Activated T-cell treated with anti-CD3 and anti-CD28 coated beads, Interleukin-2, amount 50 U/mL, for 48 hours (primary cell): Measurements from ENCODE around the gene PCARE.
A peak's percentile ranks its signal among the peaks of the same experiment; 100 is the strongest.
"Not testable (repeated sequence)": the region's sequence is repeated elsewhere in the genome, so short reads cannot be mapped to it uniquely, and the experiment has no call there.

Experiments used
- DNase-seq, 2 experiments: peaks; one replicate each; pipeline ENCODE4 v3.0.0-alpha.2; 2020

PCARE gene

GRCh38 chr2:29090311-29090710 is 16.0 kb upstream of the PCARE start:
- DNase-seq: not testable (repeated sequence)

DNA sequence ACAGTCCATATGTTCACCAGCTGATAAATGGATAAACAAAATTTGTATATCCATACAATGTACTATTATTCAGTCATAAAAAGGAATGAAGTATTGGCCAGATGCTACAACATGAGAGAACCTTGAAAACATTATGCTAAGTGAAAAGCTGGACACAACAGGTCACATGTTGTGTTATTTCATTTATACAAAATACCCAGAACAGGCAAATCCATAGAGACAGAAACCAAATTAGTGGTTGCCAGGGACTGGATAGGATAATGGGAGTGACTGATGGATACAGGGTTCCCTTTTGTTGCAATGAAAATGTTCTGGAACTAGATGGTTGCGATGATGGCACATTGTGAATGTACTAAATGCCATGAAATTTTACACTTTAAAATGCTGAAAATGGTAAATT is 10.2 kb upstream of the PCARE start:
- no peak for DNase-seq

GRCh38 chr2:29082804-29083495 is 8.6 kb upstream of the PCARE start:
- DNase-seq: no peak

GRCh38 chr2:29080886-29081743 is 6.8 kb upstream of the PCARE start:
- no peak for DNase-seq

GRCh38 chr2:29079887-29080286 is 5.6 kb upstream of the PCARE start:
- DNase-seq: no peak

DNA sequence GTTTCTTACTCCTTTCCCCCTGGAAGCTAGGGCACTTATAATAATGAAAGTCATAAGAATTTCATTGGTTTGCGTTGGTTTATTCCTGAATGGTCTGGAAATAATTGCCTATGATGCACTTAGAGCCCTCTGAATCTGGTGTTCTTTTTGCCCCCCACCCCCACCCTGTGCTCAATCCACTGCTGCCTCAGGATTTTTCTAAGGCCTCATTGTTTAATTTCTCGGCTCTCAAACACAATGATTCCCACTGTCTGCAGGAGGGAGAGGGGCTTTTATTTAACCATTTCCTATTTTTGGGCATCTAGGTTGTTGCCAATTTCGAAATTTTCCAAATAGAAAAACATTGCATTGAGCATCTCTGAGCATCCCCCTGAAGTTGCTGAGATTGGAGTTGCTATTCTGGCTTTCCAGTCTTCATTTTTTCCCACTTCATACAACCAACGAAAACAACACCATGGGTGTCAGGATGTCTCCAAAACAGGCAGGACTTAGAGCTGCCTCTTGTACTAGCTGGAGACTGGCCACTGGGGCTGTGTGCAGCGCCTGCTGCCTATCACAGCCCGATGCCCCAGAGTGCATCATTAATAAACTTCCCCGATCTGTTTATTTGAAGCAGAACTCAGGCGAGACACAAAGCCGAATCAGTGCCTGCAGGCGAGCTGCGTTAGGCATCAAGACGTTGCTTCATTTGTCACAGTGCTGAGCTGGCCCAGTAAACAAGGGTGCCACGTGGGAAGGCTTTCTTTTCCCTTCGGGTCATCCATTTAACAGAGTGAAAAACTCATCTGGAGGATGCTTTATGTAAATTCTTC is 1.8 kb upstream of the PCARE start:
- DNase-seq: no peak

- peak in 1 of 2 experiments; percentile 2 for DNase-seq
Measured at GRCh38 chr2:29073933-29074332, 390 bp downstream of the PCARE start.

GRCh38 chr2:29072971-29073725 is 1.2 kb downstream of the PCARE start:
- DNase-seq: no peak

DNA sequence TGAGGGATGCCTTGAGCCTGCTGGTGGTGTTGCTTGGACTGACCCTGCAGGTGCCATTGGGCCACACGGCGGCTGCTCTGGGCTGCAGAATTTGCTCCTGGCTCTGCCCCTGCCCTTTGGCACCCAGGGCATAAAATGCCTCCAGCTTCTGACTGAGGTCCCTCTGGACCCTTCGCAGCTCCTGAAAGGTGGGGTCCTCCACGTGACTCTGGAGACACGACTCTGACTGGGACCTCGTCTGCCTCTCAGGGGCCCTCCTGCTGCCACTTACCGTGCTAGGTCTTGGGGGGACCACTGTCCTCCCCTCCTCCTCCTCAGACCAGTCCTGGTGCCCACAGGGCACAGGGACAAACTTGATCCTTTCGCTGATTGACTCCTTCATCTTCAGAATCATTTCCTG is 2.1 kb downstream of the PCARE start:
- no peak for DNase-seq

- DNase-seq: peak in 1 of 2 experiments; percentile 5
Measured at GRCh38 chr2:29071032-29071975, 3.0 kb downstream of the PCARE start.

DNA sequence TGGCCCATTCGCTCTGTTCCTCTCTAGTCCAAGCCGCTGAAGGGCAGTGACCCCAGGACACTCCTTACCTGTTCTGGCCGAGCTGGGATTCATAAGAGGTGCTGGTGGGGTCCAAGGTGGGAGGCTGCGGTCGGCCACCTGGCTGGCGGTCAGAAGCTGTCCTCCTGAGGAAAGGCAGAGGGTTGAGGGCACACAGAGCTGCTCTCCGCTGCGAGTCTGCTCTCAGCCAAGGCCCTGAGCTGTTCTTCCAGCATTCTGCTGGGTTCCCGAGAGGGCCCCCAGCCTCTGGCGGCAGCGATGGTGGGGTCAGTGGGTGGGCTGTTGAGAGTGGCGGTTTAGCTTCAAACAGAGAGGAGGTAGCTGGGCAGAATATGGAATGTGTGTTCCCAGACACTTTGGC is 3.8 kb downstream of the PCARE start:
- peak in 1 of 2 experiments; percentile 9 for DNase-seq

DNA sequence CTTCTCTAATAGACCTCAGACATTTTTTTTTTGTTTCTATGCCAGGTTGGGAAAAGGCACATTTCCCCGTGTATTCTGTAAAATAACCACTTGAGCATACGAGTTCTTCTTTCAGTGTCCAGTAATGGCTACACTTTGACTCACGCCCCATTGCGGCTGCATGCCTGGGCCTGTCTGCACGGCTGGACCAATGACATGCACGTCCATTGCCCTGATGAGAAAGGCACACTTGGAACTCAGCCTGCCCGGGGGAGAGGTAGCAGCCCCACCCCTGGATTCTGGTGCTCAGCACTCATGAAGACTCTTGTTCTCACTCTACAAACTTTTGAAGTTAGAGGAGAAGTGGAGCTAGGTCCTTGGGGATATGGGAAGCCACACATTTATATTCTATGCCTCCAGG is 5.8 kb downstream of the PCARE start:
- DNase-seq: peak in 1 of 2 experiments; percentile 2

DNA sequence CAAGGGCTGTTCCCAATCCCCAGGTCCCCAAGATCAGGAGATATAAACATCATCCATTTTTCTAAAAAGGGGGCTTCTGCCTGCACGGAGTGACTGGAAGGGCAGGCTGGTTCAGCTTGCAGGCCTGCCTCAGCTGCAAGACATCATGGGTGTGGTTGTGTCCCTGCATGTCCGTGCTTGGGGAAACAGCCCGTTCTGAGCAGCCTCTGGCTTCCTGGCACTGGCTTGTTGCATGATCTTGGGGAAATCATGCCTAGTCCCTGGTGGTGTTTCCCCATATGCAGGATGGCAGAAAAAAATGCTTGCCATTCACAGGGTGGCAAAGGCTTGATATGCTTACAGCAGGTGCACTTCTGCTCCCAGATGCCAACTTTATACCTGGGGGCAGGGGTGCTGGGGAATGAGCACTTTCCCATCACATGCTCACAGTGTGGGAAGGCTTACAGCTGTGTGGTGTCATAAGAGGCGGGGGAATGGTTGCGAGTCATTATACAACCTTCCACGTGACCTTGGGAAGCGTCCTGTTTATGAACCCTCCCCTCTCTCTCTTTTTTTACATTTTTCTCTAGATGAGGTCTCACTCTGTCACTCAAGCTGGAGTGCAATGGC is 7.2 kb downstream of the PCARE start:
- no peak for DNase-seq

DNA sequence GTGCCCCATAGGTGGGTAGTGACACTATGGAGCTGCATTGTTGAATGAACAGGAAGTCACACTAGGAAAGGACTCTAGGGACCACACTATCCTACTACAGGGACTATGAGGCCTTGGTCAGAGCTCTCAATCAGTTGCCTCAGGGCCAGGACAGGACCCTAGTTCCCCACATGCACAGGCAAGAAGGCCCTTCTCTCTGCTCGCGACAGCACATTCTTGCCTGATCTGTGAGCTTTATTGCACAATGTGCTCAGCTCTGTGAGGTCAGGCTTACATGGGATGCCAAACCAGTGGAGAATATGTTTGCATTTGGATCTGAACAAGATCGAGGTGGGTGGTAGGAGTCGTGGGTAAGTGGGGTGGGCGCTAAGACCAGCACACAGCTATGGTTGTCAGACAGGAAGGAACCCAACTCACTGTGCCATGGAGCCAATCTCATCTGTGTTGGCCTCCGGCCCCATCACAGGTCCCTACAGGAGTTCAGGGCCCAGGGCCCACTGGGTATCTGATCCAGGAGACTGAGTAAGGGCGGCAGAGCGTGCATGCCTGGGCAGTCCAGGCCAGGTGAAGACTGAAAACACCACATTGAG is 8.0 kb downstream of the PCARE start:
- DNase-seq: no peak

- DNase-seq: no peak
Measured at GRCh38 chr2:29065068-29065811, 9.1 kb downstream of the PCARE start.

GRCh38 chr2:29064746-29065067 is 9.6 kb downstream of the PCARE start:
- DNase-seq: no peak

- DNase-seq: no peak
Measured at GRCh38 chr2:29064346-29064715, 10.0 kb downstream of the PCARE start.

- no peak for DNase-seq
Measured at GRCh38 chr2:29063646-29064345, 10.5 kb downstream of the PCARE start.

- DNase-seq: no peak
Measured at GRCh38 chr2:29063056-29063455, 11.3 kb downstream of the PCARE start.
